ENCODE results near the gene SRGN. TPM values are rescaled to one million over a fixed set of nuclear protein-coding genes. Genes with fewer than 3 reads are reported as not detected.

SRGN gene
- total RNA-seq, 1 donor = 127 TPM

- TF ChIP-seq CTCF (IDR thresholded peaks at IDR 0.05; ENCODE audit: insufficient read depth, low read length) = no peak
- peak overlapping the region; percentile 73 for H3K4me3 ChIP-seq (ENCODE audit: low read depth, low read length)
- peak; percentile 78 for DNase-seq (ENCODE audit: low read depth)
Measured at GRCh38 chr10:69088801-69089501, 1.0 kb downstream of the SRGN start.

- H3K4me3 ChIP-seq (ENCODE audit: low read depth, low read length) = peak overlapping the region; percentile 37
- peak; percentile 45 for DNase-seq (ENCODE audit: low read depth)
- TF ChIP-seq CTCF (IDR thresholded peaks at IDR 0.05; ENCODE audit: insufficient read depth, low read length) = no peak
Measured at GRCh38 chr10:69089638-69090599, 2.0 kb downstream of the SRGN start.

- H3K4me3 ChIP-seq (ENCODE audit: low read depth, low read length) = no peak overlapping the region
- TF ChIP-seq CTCF (IDR thresholded peaks at IDR 0.05; ENCODE audit: insufficient read depth, low read length) = no peak
- DNase-seq (ENCODE audit: low read depth) = peak; percentile 23
Measured at GRCh38 chr10:69090685-69091084, 2.8 kb downstream of the SRGN start.

- DNase-seq (ENCODE audit: low read depth) = peak; percentile 22
- no peak overlapping the region for H3K4me3 ChIP-seq (ENCODE audit: low read depth, low read length)
- no peak for TF ChIP-seq CTCF (IDR thresholded peaks at IDR 0.05; ENCODE audit: insufficient read depth, low read length)
Measured at GRCh38 chr10:69091143-69091651, 3.3 kb downstream of the SRGN start.

- no peak overlapping the region for H3K4me3 ChIP-seq (ENCODE audit: low read depth, low read length)
- peak; percentile 68 for TF ChIP-seq CTCF (IDR thresholded peaks at IDR 0.05; ENCODE audit: insufficient read depth, low read length)
- peak; percentile 94 for DNase-seq (ENCODE audit: low read depth)
Measured at GRCh38 chr10:69092959-69093850, 5.3 kb downstream of the SRGN start.

- DNase-seq (ENCODE audit: low read depth) = peak; percentile 56
- TF ChIP-seq CTCF (IDR thresholded peaks at IDR 0.05; ENCODE audit: insufficient read depth, low read length) = peak; percentile 39
- H3K4me3 ChIP-seq (ENCODE audit: low read depth, low read length) = no peak overlapping the region
Measured at GRCh38 chr10:69093933-69094332, 6.0 kb downstream of the SRGN start.
